Subcutaneous adipose tissue (tissue), 4 donors: ENCODE measurements around the gene KLF14. TPM values are rescaled to one million over a fixed set of nuclear protein-coding genes. Genes with fewer than 3 reads are reported as not detected.

Experiments
- total RNA-seq, 4 donors: library from RNA; depleted of rRNA; stranded (reverse); fragments of >200 nt; gene quantifications; one replicate each; pipeline ENCODE4 v1.1.0, GENCODE V29; 2016
- TF ChIP-seq, protein P1 (sequence below): fragments of 450-650 bp; IDR thresholded peaks from one replicate; pipeline ENCODE4 v1.5.1; 2016; ENCODE audit warnings: low read depth, mild to moderate bottlenecking, control low read depth, antibody characterized with exemption, moderate library complexity

The KLF14 gene
- under 1 TPM; 0.33 to 0.94 (median 0.59) TPM for total RNA-seq

DNA sequence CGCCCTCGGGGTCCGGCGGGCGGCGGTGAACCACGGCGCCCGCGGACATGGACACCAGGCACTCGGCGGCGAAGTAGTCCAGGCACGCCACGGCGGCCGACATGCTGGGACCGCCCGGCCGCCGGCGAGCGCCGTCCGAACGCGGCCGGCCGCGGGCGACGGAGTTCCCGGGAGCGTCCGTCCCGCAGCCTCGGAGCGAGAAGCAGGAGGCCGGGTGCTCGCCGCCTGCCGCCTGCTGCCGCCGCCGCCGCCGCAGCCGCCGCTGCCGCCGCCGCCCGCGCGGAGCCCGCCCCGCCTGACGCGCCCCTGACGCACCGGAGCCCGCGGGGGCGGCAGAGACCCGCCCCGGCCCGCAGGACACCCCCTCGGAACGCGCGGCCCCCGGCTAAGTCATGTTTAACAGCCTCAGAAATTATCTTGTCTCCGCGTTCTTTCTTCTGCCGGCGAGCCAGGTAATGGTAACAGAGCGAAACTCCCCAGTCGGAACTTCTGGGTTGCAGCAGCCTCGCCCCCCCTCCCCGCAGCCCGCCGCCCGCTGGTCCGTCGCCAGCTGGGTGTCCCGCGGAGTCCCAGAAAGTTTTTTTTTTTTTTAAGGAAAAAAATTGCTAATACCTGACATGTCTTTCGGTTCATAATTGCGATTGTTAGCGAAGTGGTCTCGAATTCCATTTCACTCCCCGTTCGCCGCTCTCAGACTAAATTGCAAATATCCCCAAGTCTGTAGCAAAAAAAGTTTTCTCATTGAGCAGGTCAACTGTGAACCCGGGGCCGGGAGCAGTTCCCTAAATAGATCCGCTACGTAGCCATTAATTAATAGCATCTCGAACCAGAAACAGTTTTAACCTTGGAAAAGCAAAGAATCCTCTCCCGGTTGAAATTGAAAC, at the start of gene KLF14:
TSS of gene KLF14 (minus strand) at position 277 of the 884 bp plus-strand sequence. CDS start at position 103, 174 bp downstream.
- TF ChIP-seq, protein P1, sequence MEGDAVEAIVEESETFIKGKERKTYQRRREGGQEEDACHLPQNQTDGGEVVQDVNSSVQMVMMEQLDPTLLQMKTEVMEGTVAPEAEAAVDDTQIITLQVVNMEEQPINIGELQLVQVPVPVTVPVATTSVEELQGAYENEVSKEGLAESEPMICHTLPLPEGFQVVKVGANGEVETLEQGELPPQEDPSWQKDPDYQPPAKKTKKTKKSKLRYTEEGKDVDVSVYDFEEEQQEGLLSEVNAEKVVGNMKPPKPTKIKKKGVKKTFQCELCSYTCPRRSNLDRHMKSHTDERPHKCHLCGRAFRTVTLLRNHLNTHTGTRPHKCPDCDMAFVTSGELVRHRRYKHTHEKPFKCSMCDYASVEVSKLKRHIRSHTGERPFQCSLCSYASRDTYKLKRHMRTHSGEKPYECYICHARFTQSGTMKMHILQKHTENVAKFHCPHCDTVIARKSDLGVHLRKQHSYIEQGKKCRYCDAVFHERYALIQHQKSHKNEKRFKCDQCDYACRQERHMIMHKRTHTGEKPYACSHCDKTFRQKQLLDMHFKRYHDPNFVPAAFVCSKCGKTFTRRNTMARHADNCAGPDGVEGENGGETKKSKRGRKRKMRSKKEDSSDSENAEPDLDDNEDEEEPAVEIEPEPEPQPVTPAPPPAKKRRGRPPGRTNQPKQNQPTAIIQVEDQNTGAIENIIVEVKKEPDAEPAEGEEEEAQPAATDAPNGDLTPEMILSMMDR = no peak

DNA sequence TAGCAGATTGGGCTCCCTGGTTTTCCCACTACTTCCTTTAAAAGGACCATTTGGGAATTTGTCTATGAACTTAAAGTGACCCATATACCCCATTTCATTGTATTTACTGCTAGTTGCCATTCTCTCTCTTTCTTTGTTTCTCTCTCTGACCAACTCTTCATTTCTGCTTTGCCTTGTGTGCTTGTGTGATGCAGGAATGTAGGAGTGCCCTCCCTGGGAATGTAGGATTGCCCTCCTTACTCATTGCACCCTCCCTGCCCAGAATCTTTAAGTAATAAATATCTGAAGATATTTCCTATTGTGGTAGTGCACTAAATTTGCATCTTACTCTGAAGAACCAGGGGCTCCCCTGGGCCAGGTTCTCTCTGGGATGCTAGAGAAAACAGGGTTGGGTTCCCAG, 47.3 kb upstream of the KLF14 start:
- TF ChIP-seq, protein P1 = no peak

DNA sequence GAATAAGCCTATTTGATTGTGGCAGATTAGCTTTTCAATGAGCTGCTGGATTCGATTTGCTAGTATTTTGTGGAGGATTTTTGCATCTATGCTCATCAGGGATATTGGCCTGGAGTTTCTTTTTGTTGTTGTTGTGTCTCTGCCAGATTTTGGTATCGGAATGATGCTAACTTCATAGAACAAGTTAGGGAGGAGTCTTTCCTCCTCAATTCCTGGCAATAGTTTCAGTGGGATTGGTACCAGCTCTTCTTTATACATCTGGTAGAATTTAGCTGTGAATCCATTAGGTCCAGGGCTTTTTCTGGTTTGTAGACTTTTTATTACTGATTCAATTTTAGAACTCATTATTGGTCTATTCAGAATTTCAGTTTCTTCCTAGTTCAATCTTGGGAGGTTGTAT, 43.4 kb upstream of the KLF14 start:
- TF ChIP-seq, protein P1 = no peak

DNA sequence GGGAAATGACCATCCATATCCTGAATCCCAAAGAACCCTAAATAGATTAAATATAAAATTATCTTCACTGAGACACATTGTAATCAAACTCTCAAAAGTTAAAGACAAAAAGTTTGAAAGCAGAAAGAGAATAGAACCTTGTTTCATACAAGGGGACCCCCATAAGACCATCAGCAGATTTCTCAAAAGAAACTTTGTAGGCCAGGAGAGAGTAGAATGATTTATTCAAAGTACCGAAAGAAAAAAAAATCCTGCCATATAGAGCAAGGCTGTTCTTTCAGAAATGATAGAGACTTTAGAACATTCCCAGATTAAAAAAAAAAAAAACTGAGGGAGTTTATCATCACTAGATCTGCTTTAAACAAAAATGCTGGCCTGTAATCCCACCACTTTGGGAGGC, 34.8 kb upstream of the KLF14 start:
- TF ChIP-seq, protein P1 = no peak

DNA sequence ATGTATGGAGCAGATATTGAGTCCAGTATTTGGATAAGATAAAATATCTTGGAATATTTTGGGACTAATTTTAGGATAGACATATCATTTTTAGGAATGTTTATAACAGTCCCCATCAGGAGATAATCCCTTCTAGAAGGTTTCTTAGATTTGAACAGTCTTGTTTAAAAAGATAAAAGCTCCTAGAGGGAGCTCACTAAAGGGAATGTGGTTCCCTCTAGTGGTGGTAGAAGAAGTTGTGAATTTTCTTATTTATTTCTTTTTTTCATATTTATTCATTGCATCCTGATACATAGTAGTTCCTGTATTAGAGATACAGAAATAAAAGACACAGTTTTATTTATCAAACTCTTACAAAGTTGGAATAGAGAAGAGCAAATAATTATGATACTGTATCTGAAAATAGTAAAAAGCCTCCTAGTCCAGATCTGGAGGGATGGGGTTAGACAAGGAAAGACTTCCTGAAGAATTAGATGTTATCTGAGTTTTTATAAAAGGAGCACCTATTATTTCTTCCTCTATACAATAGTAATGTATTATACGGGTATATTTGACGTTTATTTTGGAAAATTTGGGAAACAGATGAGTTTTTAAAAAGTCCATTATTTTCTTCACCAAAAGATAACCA, 24.5 kb upstream of the KLF14 start:
- TF ChIP-seq, protein P1 = no peak

DNA sequence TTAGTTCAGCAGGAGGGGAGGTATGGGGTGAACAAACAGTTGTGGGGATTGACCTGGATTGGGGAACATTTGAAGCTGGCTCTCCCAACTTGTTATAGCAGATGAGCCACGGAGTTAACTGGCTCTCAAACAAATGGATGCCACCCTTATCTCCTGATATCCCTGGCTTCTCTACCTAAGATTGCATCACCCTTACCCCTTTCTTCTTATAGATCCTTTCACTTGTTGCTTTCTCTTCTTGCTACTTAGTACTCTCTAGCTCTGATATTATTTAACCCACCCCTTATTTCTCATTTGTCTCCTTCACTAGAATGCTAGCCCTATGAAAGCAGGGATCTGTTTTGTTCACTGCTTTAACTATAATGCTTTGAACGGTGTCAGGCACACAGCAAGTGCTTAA, 22.3 kb upstream of the KLF14 start:
- TF ChIP-seq, protein P1 = no peak

DNA sequence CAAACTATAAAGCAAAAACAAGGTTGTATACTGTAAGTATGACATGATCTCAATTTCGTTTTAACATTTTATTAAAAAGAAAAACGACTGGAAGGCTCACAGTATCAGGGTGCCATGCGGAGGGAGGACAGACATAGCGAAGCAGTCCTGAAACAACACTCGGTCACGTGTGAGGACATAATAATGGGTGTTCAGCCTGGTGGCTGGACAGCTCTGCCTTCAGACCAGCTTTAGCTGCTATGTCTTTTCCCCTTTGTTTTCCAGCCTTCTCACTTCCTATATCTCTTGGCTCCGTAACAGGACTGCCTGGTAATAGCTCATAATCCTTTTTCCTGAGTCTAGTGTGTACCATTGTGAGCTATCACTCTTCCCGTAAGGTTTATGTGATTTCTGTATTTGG, 18.4 kb upstream of the KLF14 start:
- TF ChIP-seq, protein P1 = no peak
